HCT116 (cell line): ENCODE data around the gene TMEM86A.

Experiments used
- CBX3 ChIP-seq: IDR thresholded peaks from 2 replicates; pipeline ENCODE4 v1.6.1; 2012; ENCODE audit warnings: low read depth
- EZH2 ChIP-seq: fragments of 200-600 bp; sonication (generic); IDR thresholded peaks from 2 replicates; pipeline ENCODE4 v1.6.1; 2017; ENCODE audit warnings: antibody characterized with exemption, mixed run types
- EZH2phosphoT487 ChIP-seq: fragments of 200-600 bp; IDR thresholded peaks from 2 replicates; pipeline ENCODE4 v1.6.1; 2018; ENCODE audit warnings: antibody characterized with exemption, borderline replicate concordance
- POLR2AphosphoS5 ChIP-seq: IDR thresholded peaks from 2 replicates; pipeline ENCODE4 v1.6.1; 2011; ENCODE audit warnings: mild to moderate bottlenecking, low read depth, low read length, moderate library complexity
- SP1 ChIP-seq: IDR thresholded peaks from 2 replicates; pipeline ENCODE4 v1.6.1; 2012; ENCODE audit warnings: low read depth
- SRF ChIP-seq: IDR thresholded peaks from 2 replicates; pipeline ENCODE4 v1.6.1; 2012; ENCODE audit warnings: low read depth
- ZNF274 ChIP-seq: fragments of 200-500 bp; sonication (Bioruptor generic); IDR thresholded peaks from 2 replicates; pipeline ENCODE4 v1.6.1; 2014; ENCODE audit warnings: mild to moderate bottlenecking, low read depth, low read length, inconsistent platforms
- TF ChIP-seq, protein P1 (sequence below), 3 experiments: fragments of 200-600 bp in 1 of 3; sonication (generic) in 1 of 3; IDR thresholded peaks in 2 of 3; conservative IDR thresholded peaks in 1 of 3; 2 replicates each; pipeline ENCODE4 v1.5.1; 2012 to 2017; ENCODE audit warnings: low read depth in 2 of 3, low read length in 2 of 3, antibody characterized with exemption in 1 of 3, borderline replicate concordance in 1 of 3, control low read depth in 1 of 3, mild to moderate bottlenecking in 1 of 3, mixed read lengths in 1 of 3, mixed run types in 1 of 3, moderate library complexity in 1 of 3; ENCODE audit not compliant: insufficient read depth in 1 of 3
- TF ChIP-seq, protein P2 (sequence below): IDR thresholded peaks from 2 replicates; pipeline ENCODE4 v1.6.1; 2012
- TF ChIP-seq, protein P3 (sequence below): IDR thresholded peaks from 2 replicates; pipeline ENCODE4 v1.6.1; 2012

DNA sequence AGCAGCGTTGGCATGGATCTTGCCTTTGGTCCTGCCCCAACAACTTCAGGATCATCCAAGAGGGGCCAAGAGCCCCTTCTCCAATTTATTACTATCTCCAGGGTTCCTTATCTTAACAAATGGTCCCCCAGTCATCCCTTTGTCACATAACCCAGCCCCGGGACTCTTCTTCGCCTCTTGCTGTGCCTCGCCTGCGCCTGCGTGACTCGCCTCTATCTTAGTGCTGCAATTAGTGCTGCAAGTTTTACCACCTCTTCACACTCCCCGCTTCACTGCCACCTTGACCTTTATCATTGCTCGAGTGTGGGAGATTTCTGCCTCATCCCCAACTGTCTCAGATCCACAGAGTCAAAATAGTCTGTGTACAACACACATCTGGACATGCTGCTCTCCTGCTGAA, 31.4 kb downstream of the TMEM86A start:
- TF ChIP-seq, protein P1, sequence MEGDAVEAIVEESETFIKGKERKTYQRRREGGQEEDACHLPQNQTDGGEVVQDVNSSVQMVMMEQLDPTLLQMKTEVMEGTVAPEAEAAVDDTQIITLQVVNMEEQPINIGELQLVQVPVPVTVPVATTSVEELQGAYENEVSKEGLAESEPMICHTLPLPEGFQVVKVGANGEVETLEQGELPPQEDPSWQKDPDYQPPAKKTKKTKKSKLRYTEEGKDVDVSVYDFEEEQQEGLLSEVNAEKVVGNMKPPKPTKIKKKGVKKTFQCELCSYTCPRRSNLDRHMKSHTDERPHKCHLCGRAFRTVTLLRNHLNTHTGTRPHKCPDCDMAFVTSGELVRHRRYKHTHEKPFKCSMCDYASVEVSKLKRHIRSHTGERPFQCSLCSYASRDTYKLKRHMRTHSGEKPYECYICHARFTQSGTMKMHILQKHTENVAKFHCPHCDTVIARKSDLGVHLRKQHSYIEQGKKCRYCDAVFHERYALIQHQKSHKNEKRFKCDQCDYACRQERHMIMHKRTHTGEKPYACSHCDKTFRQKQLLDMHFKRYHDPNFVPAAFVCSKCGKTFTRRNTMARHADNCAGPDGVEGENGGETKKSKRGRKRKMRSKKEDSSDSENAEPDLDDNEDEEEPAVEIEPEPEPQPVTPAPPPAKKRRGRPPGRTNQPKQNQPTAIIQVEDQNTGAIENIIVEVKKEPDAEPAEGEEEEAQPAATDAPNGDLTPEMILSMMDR (IDR thresholded peaks at IDR 0.05 in 2 of 3, conservative IDR thresholded peaks at IDR 0.05 in 1 of 3; ENCODE audit: borderline replicate concordance in 1 of 3, insufficient read depth in 1 of 3, low read depth in 2 of 3, low read length in 2 of 3) = no peak
- TF ChIP-seq SP1 = no peak
- TF ChIP-seq EZH2phosphoT487 = no peak
- no peak for TF ChIP-seq POLR2AphosphoS5
- no peak for TF ChIP-seq SRF
- TF ChIP-seq, protein P2, sequence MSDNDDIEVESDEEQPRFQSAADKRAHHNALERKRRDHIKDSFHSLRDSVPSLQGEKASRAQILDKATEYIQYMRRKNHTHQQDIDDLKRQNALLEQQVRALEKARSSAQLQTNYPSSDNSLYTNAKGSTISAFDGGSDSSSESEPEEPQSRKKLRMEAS = no peak
- no peak for TF ChIP-seq CBX3
- no peak for TF ChIP-seq EZH2
- TF ChIP-seq, protein P3, sequence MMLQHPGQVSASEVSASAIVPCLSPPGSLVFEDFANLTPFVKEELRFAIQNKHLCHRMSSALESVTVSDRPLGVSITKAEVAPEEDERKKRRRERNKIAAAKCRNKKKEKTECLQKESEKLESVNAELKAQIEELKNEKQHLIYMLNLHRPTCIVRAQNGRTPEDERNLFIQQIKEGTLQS = no peak
- TF ChIP-seq ZNF274 = no peak
